Right atrium auricular region (tissue), 2 donors: ENCODE results near the gene PRKCE. TPM values are rescaled to one million over a fixed set of nuclear protein-coding genes. Genes with fewer than 3 reads are reported as not detected.

Experiments used
- DNase-seq: peaks from one replicate; pipeline ENCODE4 v3.0.0-alpha.2; 2019; ENCODE audit warnings: low spot score
- H3K27ac ChIP-seq, 2 donors: fragments of 200-600 bp; sonication (generic); 1 replicate in 1 of 2; 2 replicates in 1 of 2; pipeline ENCODE4 v1.5.1; 2016 to 2019
- H3K27me3 ChIP-seq, 2 donors: fragments of 200-600 bp; sonication (generic); one replicate each; pipeline versions ENCODE4 v1.5.1 to v1.6.0; 2017 to 2019
- H3K36me3 ChIP-seq: fragments of 200-600 bp; sonication (generic); one replicate; pipeline ENCODE4 v1.5.1; 2016
- H3K4me1 ChIP-seq, 2 donors: fragments of 200-600 bp; sonication (generic); one replicate each; pipeline versions ENCODE4 v1.5.1 to v1.6.0; 2017 to 2019
- H3K4me3 ChIP-seq, 2 donors: fragments of 200-600 bp; sonication (generic); 1 replicate in 1 of 2; 2 replicates in 1 of 2; pipeline ENCODE4 v1.5.1; 2017 to 2019; ENCODE audit warnings: mild to moderate bottlenecking in 1 of 2, moderate library complexity in 1 of 2
- H3K9me3 ChIP-seq, 2 donors: fragments of 200-600 bp; sonication (generic); one replicate each; pipeline ENCODE4 v1.5.1; 2019
- total RNA-seq, 2 donors: library from RNA; depleted of rRNA; stranded (reverse); fragments of >200 nt; gene quantifications; one replicate each; pipeline ENCODE4 v1.1.0, GENCODE V29; 2016
- TF ChIP-seq, protein P1 (sequence below), 2 donors: fragments of 200-600 bp; sonication (generic); IDR thresholded peaks; one replicate each; pipeline ENCODE4 v1.5.1; 2019; ENCODE audit warnings: antibody characterized with exemption in 2 of 2

PRKCE gene
- total RNA-seq, 2 donors from 2014 or later: 7.2 to 11.8 TPM

GRCh38 chr2:45930396-45930792 lies 278.9 kb downstream of the PRKCE start:
- no peak for DNase-seq
- H3K36me3 ChIP-seq: no peaks in the 10 kb centered on the region
- H3K27ac ChIP-seq: peak overlapping the region; percentile 82 to 94
- TF ChIP-seq, protein P1, sequence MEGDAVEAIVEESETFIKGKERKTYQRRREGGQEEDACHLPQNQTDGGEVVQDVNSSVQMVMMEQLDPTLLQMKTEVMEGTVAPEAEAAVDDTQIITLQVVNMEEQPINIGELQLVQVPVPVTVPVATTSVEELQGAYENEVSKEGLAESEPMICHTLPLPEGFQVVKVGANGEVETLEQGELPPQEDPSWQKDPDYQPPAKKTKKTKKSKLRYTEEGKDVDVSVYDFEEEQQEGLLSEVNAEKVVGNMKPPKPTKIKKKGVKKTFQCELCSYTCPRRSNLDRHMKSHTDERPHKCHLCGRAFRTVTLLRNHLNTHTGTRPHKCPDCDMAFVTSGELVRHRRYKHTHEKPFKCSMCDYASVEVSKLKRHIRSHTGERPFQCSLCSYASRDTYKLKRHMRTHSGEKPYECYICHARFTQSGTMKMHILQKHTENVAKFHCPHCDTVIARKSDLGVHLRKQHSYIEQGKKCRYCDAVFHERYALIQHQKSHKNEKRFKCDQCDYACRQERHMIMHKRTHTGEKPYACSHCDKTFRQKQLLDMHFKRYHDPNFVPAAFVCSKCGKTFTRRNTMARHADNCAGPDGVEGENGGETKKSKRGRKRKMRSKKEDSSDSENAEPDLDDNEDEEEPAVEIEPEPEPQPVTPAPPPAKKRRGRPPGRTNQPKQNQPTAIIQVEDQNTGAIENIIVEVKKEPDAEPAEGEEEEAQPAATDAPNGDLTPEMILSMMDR (IDR thresholded peaks at IDR 0.05): no peak
- H3K4me1 ChIP-seq: peaks cover 0 to 37% of the 10 kb centered on the region in 2 donors
- H3K27me3 ChIP-seq: no peaks in the 10 kb centered on the region
- no peak overlapping the region for H3K4me3 ChIP-seq
- H3K9me3 ChIP-seq: no peaks in the 10 kb centered on the region

DNA sequence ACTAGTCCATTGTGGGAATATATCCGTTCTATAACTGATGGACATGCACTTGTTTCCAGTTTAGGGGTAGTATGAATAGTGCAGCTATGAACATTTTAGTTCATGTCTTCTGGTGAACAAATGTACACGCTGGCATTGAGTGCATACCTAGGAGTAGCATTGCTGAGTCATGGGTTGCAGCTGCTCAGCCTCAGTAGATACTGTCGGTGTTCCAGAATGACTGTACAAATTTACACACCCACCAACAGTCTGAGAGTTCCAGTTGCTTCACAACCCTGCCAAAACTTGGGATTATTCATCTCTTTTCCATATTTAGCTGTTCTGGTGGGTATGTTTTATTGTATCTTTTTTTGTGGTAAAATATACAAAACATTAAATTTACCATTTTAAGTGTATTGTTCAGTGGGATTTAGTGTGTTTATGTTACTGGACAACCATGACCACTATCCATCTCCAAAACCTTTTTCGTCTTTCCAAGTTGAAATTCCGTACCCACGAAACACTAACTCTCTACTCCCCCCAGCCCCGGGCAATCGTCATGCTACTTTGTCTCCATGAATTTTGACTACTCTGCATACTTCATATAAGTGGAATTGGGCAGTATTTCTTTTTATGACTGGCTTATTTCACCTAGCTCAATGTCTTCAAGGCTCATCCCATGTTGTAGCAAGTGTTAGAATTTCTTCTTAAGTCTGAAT lies 281.0 kb downstream of the PRKCE start:
- Histone ChIP-seq H3K27ac (peak overlapping the region in 1 of 2 donors; percentile 94), H3K4me3 (no peak overlapping the region), H3K36me3 (no peaks in the 10 kb centered on the region), H3K9me3 (no peaks in the 10 kb centered on the region), H3K27me3 (no peaks in the 10 kb centered on the region), H3K4me1 (peaks cover 0 to 36% of the 10 kb centered on the region in 2 donors)
- TF ChIP-seq, protein P1 (IDR thresholded peaks at IDR 0.05): no peak
- DNase-seq: no peak

GRCh38 chr2:45935791-45936622 lies 284.5 kb downstream of the PRKCE start:
- Histone ChIP-seq H3K4me3 (no peak overlapping the region), H3K4me1 (peaks cover 0 to 28% of the 10 kb centered on the region in 2 donors), H3K27ac (peak overlapping the region; percentile 51 to 67), H3K9me3 (no peaks in the 10 kb centered on the region), H3K27me3 (no peaks in the 10 kb centered on the region), H3K36me3 (no peaks in the 10 kb centered on the region)
- TF ChIP-seq, protein P1 (IDR thresholded peaks at IDR 0.05): peak; percentile 66 to 87
- DNase-seq: peak; percentile 99

DNA sequence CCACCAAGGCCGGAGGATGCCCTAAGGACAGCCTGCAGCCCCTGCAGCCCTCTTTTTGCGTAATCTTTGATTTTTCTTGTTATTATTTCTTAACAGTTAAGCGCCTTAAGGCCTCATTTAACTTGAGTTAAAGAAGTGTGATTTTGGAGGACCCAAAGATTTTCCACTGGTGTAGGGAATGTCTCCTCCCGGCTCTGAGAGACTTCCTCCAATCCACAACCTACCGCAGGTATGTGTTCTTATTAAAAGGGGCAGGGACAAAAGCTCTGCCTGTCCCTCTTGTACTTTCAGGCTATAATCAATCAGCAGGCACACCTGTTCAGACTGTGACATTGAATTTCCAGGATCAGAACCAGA lies 285.1 kb downstream of the PRKCE start:
- no peak for DNase-seq
- Histone ChIP-seq H3K27me3 (no peaks in the 10 kb centered on the region), H3K27ac (peak overlapping the region in 1 of 2 donors; percentile 67), H3K4me3 (no peak overlapping the region), H3K36me3 (no peaks in the 10 kb centered on the region), H3K4me1 (peaks cover 0 to 28% of the 10 kb centered on the region in 2 donors), H3K9me3 (no peaks in the 10 kb centered on the region)
- TF ChIP-seq, protein P1 (IDR thresholded peaks at IDR 0.05): peak in 1 of 2 donors; percentile 8

GRCh38 chr2:45937990-45938389 lies 286.5 kb downstream of the PRKCE start:
- Histone ChIP-seq H3K27me3 (no peaks in the 10 kb centered on the region), H3K36me3 (no peaks in the 10 kb centered on the region), H3K27ac (peak overlapping the region in 1 of 2 donors; percentile 55), H3K9me3 (no peaks in the 10 kb centered on the region), H3K4me1 (peaks cover 0 to 28% of the 10 kb centered on the region in 2 donors), H3K4me3 (no peak overlapping the region)
- no peak for DNase-seq
- TF ChIP-seq, protein P1 (IDR thresholded peaks at IDR 0.05): no peak
